HepG2 (cell line): ENCODE results near the gene ADGRE3. TPM values are rescaled to one million over a fixed set of nuclear protein-coding genes. Genes with fewer than 3 reads are reported as not detected.
"Not testable (repeated sequence)": the region's sequence is repeated elsewhere in the genome, so short reads cannot be mapped to it uniquely, and the experiment has no call there.

Experiments
- ATAC-seq: fragments of 200-7000 bp; cut with Tn5 transposase; 3 replicates; pipeline ENCODE4 v1.9.1; 2020; ENCODE audit warnings: mild to moderate bottlenecking, moderate library complexity
- BruUV-seq: library from RNA; stranded (reverse); fragments of 400-500 nt; replicated peaks from 2 replicates; lab custom pipeline; 2021; lab: Mats Ljungman, UMichigan
- CTCF ChIA-PET: fragments of 300-600 bp; formaldehyde crosslinking; extraction: SDS; loops from one replicate; lab custom pipeline; 2021; ENCODE audit warnings: low total read pairs, inconsistent platforms, low intra/inter-chr PET ratio; lab: Yijun Ruan, JAX
- POLR2A ChIA-PET: fragments of 350-600 bp; sonication (Branson Sonifier 250); formaldehyde crosslinking; loops from one replicate; lab custom pipeline; 2020; ENCODE audit warnings: antibody characterized with exemption, inconsistent platforms; lab: Yijun Ruan, JAX
- DNase-seq: peaks from one replicate; pipeline ENCODE4 v3.0.0-alpha.2; 2015; ENCODE audit warnings: low spot score
- FAIRE-seq: peaks from 3 replicates; lab custom pipeline; 2011; peaks lifted over from hg19 to GRCh38; lab: Jason Lieb, UNC
- H2AFZ ChIP-seq: one replicate; pipeline ENCODE4 v1.6.1; 2011; ENCODE audit warnings: low read length, inconsistent platforms
- H3K27ac ChIP-seq: fragments of 300-600 bp; 3 replicates; pipeline ENCODE4 v1.8.0; 2011; ENCODE audit warnings: mixed run types, mild to moderate bottlenecking, mixed read lengths, low read length, inconsistent platforms; ENCODE audit not compliant: insufficient read depth; ENCODE audit errors: extremely low read length
- H3K27me3 ChIP-seq, 2 experiments: fragments of 200-600 bp in 1 of 2; 2 replicates in 1 of 2; 3 replicates in 1 of 2; pipeline versions ENCODE4 v1.6.0 to v1.8.0; 2011; ENCODE audit warnings: low read length in 2 of 2, mild to moderate bottlenecking in 2 of 2, moderate library complexity in 2 of 2, inconsistent platforms in 1 of 2; ENCODE audit not compliant: insufficient read depth in 2 of 2, control insufficient read depth in 1 of 2
- H3K36me3 ChIP-seq, 2 experiments: fragments of 200-600 bp in 1 of 2; replicated peaks in 1 of 2; 2 replicates in 1 of 2; 3 replicates in 1 of 2; pipeline versions ENCODE4 v1.5.1 to v1.8.0; 2011; ENCODE audit warnings: low read length in 2 of 2, inconsistent platforms in 1 of 2; ENCODE audit not compliant: insufficient read depth in 2 of 2, control insufficient read depth in 1 of 2
- H3K4me1 ChIP-seq: 2 replicates; pipeline ENCODE4 v1.5.1; 2012; ENCODE audit warnings: low read length, inconsistent platforms; ENCODE audit not compliant: insufficient read depth
- H3K4me2 ChIP-seq: 2 replicates; pipeline ENCODE4 v1.6.0; 2011; ENCODE audit warnings: low read depth, low read length, inconsistent platforms
- H3K4me3 ChIP-seq, 3 experiments: fragments of 200-600 bp in 1 of 3; sonication (generic), shearing (Covaris generic) in 1 of 3; replicated peaks in 1 of 3; 2 replicates each; pipeline ENCODE4 v1.5.1; 2011 to 2016; ENCODE audit warnings: low read length in 3 of 3, inconsistent platforms in 2 of 3, low read depth in 2 of 3, mild to moderate bottlenecking in 2 of 3, control low read depth in 1 of 3, mixed read lengths in 1 of 3; ENCODE audit not compliant: insufficient read depth in 1 of 3
- H3K79me2 ChIP-seq: one replicate; pipeline ENCODE4 v1.6.1; 2011; ENCODE audit warnings: low read length, inconsistent platforms; ENCODE audit not compliant: insufficient read depth
- H3K9ac ChIP-seq: 2 replicates; pipeline ENCODE4 v1.6.0; 2011; ENCODE audit warnings: mild to moderate bottlenecking, low read depth, low read length, inconsistent platforms; ENCODE audit not compliant: insufficient read depth
- H3K9me3 ChIP-seq: 2 replicates; pipeline ENCODE4 v1.5.1; 2012; ENCODE audit warnings: mild to moderate bottlenecking, low read length
- H4K20me1 ChIP-seq: 2 replicates; pipeline ENCODE4 v1.6.0; 2011; ENCODE audit warnings: inconsistent platforms, mild to moderate bottlenecking, low read length, moderate library complexity; ENCODE audit not compliant: insufficient read depth
- CCDC6 ChIP-seq: sonication (generic); formaldehyde crosslinking; IDR thresholded peaks from 2 replicates; pipeline ENCODE4 v1.8.1; 2022; ENCODE audit warnings: mild to moderate bottlenecking, missing genetic modification reagents, moderate library complexity
- ETS1 ChIP-seq: sonication (generic); formaldehyde crosslinking; IDR thresholded peaks from 2 replicates; pipeline ENCODE4 v1.4.0; 2020; ENCODE audit warnings: missing genetic modification reagents
- MIER3 ChIP-seq: IDR thresholded peaks from 2 replicates; pipeline ENCODE4 v1.6.1; 2016; ENCODE audit warnings: missing compliant biosample characterization, borderline replicate concordance
- MTA1 ChIP-seq: sonication (generic); formaldehyde crosslinking; IDR thresholded peaks from 2 replicates; pipeline ENCODE4 v1.4.0; 2020; ENCODE audit warnings: missing genetic modification reagents, mild to moderate bottlenecking, borderline replicate concordance
- MYNN ChIP-seq: sonication (generic); formaldehyde crosslinking; IDR thresholded peaks from 2 replicates; pipeline ENCODE4 v1.4.0; 2020; ENCODE audit warnings: mild to moderate bottlenecking, low read depth, missing genetic modification reagents
- POGZ ChIP-seq: sonication (generic); formaldehyde crosslinking; IDR thresholded peaks from 2 replicates; pipeline ENCODE4 v1.4.0; 2020; ENCODE audit warnings: mild to moderate bottlenecking, missing genetic modification reagents
- ZFYVE20 ChIP-seq: sonication (generic); formaldehyde crosslinking; IDR thresholded peaks from 2 replicates; pipeline ENCODE4 v1.8.0; 2023; ENCODE audit warnings: low read depth, mild to moderate bottlenecking, moderate library complexity, missing genetic modification reagents, borderline replicate concordance
- ZNF317 ChIP-seq: sonication (generic); formaldehyde crosslinking; IDR thresholded peaks from 2 replicates; pipeline ENCODE4 v1.5.0; 2020; ENCODE audit warnings: mild to moderate bottlenecking, missing genetic modification reagents
- ZNF350 ChIP-seq: sonication (generic); formaldehyde crosslinking; IDR thresholded peaks from 2 replicates; pipeline ENCODE4 v1.4.0; 2020; ENCODE audit warnings: mild to moderate bottlenecking, low read depth, missing genetic modification reagents, borderline replicate concordance
- ZNF678 ChIP-seq: sonication (generic); formaldehyde crosslinking; IDR thresholded peaks from 2 replicates; pipeline ENCODE4 v1.4.0; 2020; ENCODE audit warnings: mild to moderate bottlenecking, missing genetic modification reagents
- ZNF710 ChIP-seq: sonication (generic); formaldehyde crosslinking; IDR thresholded peaks from 2 replicates; pipeline ENCODE4 v1.5.0; 2020; ENCODE audit warnings: mild to moderate bottlenecking, missing genetic modification reagents, borderline replicate concordance
- ZNF770 ChIP-seq: sonication (generic); formaldehyde crosslinking; IDR thresholded peaks from 2 replicates; pipeline ENCODE4 v1.5.0; 2020; ENCODE audit warnings: mild to moderate bottlenecking, missing genetic modification reagents
- WGBS: methylation state at CpG from one replicate; pipeline ENCODE4 v1.1.6; 2017; ENCODE audit warnings: low lambda C conversion rate; 5-methylcytosine and 5-hydroxymethylcytosine counted together
- in situ Hi-C: cut with HindIII; loops from 2 replicates; pipeline ENCODE4 v1.10.0; 2017; ENCODE audit warnings: low pct_unique_long_range_greater_than_20kb; ENCODE audit not compliant: extremely low pct_ligation_motif_present
- intact Hi-C: fragments of 100-400 bp; cut with micrococcal nuclease; formaldehyde crosslinking; loops from one replicate; pipeline ENCODE4 v1.10.0; 2022; ENCODE audit not compliant: unreplicated experiment
- polyA plus RNA-seq, 8 experiments: library from polyadenylated mRNA; depleted of rRNA in 3 of 8; stranded (reverse) in 7 of 8; unstranded in 1 of 8; fragments of >200 nt; fragmentation: Illumina TruSeq in 4 of 8; extraction: Trizol in 4 of 8; gene quantifications; 2 replicates each; pipeline versions ENCODE4 v1.2.1 to v1.2.3, GENCODE V29; 2011 to 2016; ENCODE audit warnings: low read depth in 4 of 8, missing spikeins in 1 of 8, mixed read lengths in 1 of 8; ENCODE audit not compliant: insufficient read depth in 1 of 8
- total RNA-seq, 5 experiments: library from RNA; depleted of rRNA; stranded (reverse); fragments of >200 nt; fragmentation: Illumina TruSeq; extraction: Trizol; gene quantifications; 2 replicates each; pipeline ENCODE4 v1.2.3, GENCODE V29; 2016; ENCODE audit warnings: low read depth in 1 of 5

ADGRE3 gene
- total and polyA plus RNA-seq, 2 of the 13 experiments (the other 11 are each of a cell fraction or from before 2014, with no cell fraction given): not detected

GRCh38 chr19:14584372-14584771 lies 90.3 kb downstream of the ADGRE3 start:
- CTCF ChIA-PET, in situ Hi-C loops: not testable (repeated sequence)
- WGBS: 12% methylated on average over 5 of the region's 5 CpGs

GRCh38 chr19:14582894-14583340 lies 91.7 kb downstream of the ADGRE3 start, which contains the start of gene CLEC17A:
Gene CLEC17A, plus strand, starts transcription at chr19:14583084. Its CDS starts 77 bp downstream, at chr19:14583161.
- H3K9me3 ChIP-seq: no peaks in the 10 kb centered on the region
- no peaks in the 10 kb centered on the region for H3K79me2 ChIP-seq
- H4K20me1 ChIP-seq: no peaks in the 10 kb centered on the region
- intact Hi-C loops: no loop called here
- no peak within 1 kb of the TSS for H3K4me3 ChIP-seq
- FAIRE-seq (no peak), ATAC-seq (no peak), DNase-seq (no peak)
- no peaks in the 10 kb centered on the region for H3K36me3 ChIP-seq
- POLR2A ChIA-PET: no interaction called here
- CTCF ChIA-PET: no interaction called here
- WGBS: 26% methylated on average over 5 of the region's 6 CpGs
- H3K4me1 ChIP-seq: no peaks in the 10 kb centered on the region
- no peak within 1 kb of the TSS for H3K4me2 ChIP-seq
- no peak within 1 kb of the TSS for H3K27ac ChIP-seq
- no peak within 1 kb of the TSS for H2AFZ ChIP-seq
- H3K27me3 ChIP-seq: no peaks in the 10 kb centered on the region
- H3K9ac ChIP-seq: no peak within 1 kb of the TSS
- in situ Hi-C loops: no loop called here
- no TSS peak for BruUV-seq
- TF ChIP-seq MYNN (CRISPR knock-in tag) (no peak), ZNF770 (CRISPR knock-in tag) (no peak), MTA1 (CRISPR knock-in tag) (no peak), ZNF317 (CRISPR knock-in tag) (no peak), ZNF678 (CRISPR knock-in tag) (no peak), MIER3 (CRISPR knock-in tag) (no peak), POGZ (CRISPR knock-in tag) (no peak), ZFYVE20 (CRISPR knock-in tag) (no peak), ZNF710 (CRISPR knock-in tag) (no peak), ETS1 (CRISPR knock-in tag) (no peak), ZNF350 (no peak), CCDC6 (CRISPR knock-in tag) (no peak)

More at GRCh38 chr19:14584372-14584771, 90.3 kb downstream of the ADGRE3 start:
- H3K9me3 ChIP-seq, H3K4me1 ChIP-seq, H3K4me3 ChIP-seq, intact Hi-C loops, ATAC-seq, H3K36me3 ChIP-seq, DNase-seq, H3K27me3 ChIP-seq, POLR2A ChIA-PET, H3K9ac ChIP-seq, H2AFZ ChIP-seq, H4K20me1 ChIP-seq, H3K4me2 ChIP-seq, H3K79me2 ChIP-seq, FAIRE-seq, BruUV-seq, H3K27ac ChIP-seq: not testable (repeated sequence)
